HG02970 (cell line): ENCODE data around the gene MT1M.
"Not testable (repeated sequence)": the region's sequence is repeated elsewhere in the genome, so short reads cannot be mapped to it uniquely, and the experiment has no call there.

Experiments
- ATAC-seq: cut with Tn5 transposase; IDR thresholded peaks from one replicate; pipeline ENCODE4 v1.9.1; 2021; ENCODE audit warnings: mild to moderate bottlenecking, moderate library complexity, moderate number of reproducible peaks; ENCODE audit not compliant: unreplicated experiment, low FRiP score

The MT1M gene

DNA sequence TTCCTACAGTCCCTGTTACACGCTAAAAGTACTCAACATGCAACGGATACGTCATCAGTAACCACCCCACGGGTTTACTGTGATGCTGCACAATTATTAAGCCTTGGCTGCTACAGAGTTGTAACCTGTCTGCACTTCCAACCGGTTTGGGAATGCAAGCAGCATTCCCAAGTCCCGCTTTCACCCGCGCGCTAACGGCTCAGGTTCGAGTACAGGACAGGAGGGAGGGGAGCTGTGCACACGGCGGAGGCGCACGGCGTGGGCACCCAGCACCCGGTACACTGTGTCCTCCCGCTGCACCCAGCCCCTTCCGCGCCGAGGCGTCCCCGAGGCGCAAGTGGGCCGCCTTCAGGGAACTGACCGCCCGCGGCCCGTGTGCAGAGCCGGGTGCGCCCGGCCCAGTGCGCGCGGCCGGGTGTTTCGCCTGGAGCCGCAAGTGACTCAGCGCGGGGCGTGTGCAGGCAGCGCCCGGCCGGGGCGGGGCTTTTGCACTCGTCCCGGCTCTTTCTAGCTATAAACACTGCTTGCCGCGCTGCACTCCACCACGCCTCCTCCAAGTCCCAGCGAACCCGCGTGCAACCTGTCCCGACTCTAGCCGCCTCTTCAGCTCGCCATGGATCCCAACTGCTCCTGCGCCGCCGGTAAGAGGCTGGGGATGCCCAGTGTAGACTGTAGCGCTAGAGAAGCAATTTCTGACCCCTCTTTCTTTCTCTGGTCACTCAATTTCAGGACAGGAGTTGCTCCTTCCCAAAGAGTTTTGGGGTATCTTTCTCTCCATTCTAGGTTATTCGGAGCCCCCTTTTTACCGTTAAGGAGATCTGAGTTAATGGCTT lies 24.2 kb upstream of the MT1M start, which contains the start of gene MT2A:
Gene MT2A, plus strand, starts transcription at position 542 of the 833 bp plus-strand sequence. Its CDS starts 72 bp downstream, at position 614.
- peak; percentile 68 for ATAC-seq

DNA sequence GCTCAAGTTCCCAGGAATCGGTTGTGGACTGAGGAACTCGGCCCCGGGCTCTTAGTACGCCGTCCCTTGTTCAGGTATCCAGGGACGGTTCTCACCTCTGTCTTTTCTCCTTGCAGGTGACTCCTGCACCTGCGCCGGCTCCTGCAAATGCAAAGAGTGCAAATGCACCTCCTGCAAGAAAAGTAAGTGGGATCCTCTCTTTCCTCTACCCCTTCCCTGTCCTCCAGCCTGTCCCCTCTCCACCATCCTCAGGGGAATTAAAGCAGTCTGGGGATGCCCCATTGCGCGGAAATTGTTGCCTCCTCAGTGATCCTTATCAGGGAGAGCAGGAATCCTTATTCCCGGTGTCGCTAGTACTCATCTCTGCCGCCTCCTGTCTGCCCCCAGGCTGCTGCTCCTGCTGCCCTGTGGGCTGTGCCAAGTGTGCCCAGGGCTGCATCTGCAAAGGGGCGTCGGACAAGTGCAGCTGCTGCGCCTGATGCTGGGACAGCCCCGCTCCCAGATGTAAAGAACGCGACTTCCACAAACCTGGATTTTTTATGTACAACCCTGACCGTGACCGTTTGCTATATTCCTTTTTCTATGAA lies 23.5 kb upstream of the MT1M start:
- no peak for ATAC-seq

DNA sequence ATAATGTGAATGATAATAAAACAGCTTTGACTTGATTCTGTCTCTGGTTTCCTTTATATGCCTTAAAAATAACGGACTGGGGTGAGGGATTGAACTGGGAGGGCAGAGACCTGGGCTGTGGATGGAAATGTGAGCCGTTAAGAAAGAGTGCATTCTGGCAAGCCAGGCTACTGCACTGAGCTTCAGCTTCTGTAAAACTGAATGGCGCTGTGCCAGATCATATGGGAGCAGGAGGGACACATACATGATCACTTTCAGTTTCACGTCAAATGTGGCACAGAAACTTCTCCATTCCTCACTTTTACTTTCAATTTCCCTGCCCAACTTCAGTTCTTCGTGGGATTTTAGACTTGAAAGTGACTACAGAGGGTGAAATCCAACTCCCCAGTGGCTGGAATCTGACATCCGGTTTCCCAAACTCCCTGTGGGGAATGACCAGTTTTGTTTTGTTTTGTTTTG lies 23.0 kb upstream of the MT1M start:
- ATAC-seq, result no peak

DNA sequence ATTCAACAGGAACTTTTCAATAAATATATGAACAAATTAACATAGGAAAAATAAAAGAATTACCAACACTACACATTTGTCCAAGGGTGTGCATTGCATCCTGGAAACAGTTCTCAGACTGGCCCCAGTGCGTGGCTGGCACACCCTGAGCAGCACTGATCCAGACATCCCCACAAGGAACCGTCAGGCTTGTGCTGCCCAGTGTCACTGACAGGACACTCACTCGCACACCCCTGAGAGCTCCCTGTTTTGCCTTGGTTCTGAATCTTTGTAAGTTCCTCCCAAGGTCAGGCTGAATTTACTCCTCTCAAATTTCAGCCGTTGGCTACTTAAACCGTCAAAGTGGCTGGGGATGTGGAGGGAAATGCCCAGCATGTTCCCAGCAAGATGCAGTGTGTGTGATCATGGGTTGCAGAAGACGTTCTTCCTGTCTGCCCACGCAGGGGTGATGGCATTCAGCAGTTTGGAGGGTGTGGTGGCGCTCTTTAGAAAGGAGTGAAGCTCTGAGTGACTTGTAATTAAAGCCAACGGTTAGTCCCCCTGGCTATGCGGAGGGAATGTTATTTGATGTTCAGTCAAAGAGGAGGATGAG lies 22.3 kb upstream of the MT1M start:
- ATAC-seq, result no peak

DNA sequence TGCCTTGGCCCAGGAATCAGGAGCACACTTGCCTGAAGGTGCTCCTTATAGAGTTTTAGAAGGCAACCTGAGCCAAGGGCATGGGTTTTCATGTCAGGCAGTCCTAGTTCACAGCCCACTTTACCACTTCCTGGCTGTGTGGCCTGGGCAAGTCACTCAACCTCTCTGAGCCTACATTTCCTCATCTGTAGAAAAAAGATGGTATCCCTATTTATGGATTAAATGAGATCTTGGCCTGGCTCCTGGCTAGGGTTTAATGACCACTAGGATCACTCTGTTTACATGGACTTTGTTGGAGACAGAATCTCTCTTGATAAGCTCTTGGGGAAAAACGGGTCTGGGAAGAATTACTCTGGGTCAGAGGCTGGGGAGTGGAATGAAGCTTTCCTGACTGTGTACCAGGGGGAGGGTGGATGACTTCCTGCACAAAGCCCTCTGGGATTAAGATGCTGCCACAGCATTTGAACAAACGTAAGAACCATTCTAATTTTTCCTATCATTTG lies 21.8 kb upstream of the MT1M start:
- ATAC-seq, result no peak

DNA sequence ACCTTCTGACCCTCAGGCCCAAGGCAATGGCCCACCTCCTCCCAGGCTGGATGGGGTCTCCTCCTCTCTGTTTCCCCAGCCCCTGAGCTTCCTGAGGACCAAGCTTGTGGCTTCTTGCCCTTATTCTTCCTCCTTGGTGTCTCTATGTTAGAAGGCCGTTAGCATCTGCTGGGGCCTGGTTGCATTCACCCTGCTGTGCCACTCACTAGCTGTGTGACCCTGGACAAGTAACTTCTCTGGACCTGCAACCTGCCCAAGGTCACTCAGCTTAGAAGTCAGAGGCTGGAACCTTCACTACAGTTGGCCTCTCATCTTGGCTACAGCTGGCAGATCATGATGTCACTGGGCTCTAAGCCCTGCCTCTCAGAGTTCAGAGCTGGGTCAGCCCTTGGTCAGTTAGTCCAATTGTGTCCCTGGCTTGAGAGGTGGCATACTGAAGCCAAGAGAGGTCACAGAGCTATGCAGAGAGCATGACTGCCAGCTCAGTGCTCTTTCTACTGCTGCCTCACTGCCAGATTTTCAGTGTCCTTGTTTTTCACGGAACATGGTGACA lies 21.1 kb upstream of the MT1M start:
- no peak for ATAC-seq

DNA sequence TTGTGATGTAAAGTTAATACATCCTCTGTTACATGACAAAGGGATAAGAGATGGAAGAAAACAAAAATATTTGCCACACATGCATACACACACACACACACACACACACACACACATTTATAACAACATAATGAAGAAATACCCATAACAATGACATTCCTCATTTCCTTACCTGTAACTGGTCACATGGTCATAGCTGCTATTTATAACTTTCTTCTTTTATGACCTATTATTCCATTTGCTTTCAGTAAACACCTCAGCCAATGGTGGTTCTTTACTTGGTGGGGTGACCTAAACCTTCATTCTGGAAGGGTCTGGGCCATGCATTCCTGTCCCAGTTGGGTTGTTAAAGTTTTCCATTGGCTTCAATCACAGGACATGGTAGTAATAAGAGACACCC lies 18.8 kb upstream of the MT1M start:
- ATAC-seq, result no peak

DNA sequence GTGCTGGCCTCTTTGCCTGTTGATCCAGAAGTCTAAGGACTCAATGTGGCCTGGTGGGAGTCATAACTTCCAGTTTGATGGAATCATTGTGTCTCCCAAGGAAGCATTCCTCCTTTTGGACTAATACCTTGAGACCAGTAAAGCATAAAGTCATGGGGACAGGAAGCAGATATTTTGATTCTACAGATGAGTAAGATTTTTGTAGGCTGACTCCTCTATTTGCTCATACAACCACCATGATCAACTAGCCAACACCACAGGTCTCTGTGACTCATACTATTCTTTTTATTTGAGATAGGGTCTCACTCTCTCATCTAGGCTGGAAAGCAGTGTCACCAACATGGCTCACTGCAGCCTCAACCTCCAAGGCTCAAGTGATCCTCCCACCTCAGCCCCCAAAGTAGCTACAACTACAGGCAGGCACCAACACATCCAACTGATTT lies 17.9 kb upstream of the MT1M start:
- no peak for ATAC-seq

DNA sequence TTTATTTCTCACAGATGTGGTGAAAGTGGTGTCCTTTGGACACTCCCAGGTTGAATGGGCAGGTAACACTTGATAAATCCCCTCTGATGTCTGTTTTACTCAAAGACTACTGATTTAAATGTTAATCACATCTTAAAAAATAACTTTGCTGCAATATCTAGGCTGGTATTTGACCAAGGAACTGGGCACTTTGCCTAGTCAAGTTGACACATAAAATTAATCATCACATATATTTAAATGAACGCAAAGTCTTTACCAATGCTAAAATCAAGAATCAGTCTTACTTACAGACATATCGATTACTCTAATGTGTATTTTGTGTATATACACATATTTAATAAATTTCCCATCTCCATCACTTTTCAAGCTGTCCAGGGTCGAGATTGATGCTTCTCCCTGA lies 17.1 kb upstream of the MT1M start:
- no peak for ATAC-seq

DNA sequence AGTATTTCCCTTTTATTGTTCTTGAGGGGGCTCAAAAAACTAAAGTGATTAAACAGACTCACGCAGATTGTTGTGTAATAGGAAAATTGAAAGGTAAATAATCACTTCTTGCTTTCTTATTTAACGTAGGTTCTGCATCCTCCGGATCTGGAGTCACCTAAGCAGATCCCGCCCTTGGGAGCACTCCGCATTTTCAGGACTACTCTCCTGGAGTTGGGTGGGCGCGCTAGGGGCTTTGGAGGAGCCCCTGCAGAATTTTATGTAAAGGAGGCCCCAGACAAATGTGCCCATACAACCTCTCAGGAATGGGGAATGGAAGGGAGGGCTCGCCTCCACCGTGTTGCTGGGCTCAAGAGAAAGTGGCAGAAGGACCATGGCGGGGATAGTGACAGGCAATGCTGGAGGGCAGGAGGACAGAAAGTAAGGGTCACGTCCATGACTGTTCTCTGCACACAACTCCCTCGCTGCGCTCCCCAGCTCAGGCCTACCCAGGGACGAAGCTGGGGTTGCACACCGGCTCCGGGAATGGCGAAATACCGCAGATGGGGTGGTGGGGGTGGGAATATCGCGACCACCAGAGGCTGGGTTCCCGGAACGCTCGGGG lies 15.7 kb upstream of the MT1M start:
- no peak for ATAC-seq

DNA sequence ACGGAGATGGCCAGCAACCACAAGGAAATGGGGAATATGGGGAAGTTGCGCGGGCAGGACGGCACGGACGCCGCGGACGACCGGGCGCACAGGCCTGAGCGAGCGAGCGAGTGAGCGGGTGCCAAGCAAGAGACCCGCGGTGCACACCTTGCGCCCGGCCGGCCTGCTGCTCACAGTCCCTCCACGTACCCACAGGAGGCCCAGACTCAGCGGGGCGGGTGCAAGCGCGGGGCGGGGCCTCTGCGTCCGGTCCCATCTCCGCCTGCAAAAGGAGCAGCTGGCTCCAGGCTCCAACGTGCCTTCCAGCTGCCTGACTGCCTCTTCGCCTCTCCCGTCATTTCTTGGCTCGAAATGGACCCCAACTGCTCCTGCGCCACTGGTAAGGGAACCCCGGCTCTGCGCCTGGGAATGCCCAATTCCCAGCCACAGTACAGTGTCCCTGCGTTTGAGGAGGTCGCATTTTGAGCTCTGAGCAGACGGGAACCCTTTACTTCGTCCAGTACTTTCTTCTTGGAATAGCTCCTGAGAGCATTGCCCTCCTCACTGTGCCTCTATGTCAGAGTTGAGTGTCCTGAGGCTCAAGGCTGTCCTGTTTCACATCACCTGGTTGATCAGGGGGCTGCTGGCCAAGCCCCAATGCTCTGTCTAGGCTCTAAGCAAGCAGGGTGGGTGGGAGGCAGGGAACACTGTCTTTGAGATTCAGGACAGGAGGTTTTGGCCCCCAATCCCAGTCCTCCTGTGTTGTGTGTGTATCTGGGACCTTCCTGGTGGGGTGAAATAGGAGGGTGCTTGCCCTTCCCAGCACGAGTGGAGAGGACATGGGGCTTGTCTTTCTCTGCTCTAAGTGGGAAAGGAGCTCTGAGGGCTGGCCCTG lies 15.0 kb upstream of the MT1M start:
- no peak for ATAC-seq

DNA sequence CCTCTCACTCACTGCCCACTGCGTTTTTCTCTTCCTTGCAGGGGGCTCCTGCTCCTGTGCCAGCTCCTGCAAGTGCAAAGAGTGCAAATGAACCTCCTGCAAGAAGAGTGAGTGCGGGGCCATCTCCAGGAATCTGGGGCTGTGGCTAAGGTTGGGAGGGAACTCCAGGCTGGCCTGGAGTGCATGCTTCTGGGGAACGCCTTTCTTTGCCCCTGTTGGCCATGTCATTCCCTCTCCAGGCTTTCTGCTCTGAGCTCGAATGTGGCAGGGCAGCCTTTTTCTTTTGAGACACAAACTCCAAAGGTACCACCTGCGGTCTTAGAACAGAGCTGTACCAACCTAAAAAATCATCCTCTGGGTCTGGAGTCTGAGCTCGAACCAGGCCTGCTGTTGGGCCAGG lies 14.3 kb upstream of the MT1M start:
- ATAC-seq, result no peak

DNA sequence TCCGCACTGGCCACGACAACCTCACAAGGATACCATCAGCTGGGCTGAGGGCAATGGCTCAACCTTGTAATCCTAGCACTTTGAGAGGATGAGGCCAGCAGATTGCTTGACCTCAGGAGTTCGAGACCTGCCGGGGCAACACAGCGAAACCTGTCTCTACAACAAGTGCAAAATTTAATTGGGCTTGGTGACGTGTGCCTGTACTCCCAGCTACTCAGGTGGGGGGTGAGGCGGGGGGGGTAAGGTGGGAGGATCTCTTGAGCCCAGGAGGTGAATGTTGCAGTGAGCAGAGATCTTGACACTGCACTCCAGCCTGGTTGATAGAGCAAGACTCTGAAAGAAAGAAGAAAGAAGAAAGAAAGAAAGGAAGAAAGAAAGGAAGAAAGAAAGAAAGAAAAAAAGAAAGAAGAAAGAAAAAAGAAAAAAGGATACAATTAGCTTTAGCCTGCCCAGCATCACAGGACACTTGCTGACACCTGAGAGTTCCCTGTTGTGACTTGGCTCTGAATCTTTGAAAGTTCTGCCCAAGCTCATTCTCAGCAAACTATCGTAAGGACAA lies 12.0 kb upstream of the MT1M start:
- ATAC-seq, result no peak

DNA sequence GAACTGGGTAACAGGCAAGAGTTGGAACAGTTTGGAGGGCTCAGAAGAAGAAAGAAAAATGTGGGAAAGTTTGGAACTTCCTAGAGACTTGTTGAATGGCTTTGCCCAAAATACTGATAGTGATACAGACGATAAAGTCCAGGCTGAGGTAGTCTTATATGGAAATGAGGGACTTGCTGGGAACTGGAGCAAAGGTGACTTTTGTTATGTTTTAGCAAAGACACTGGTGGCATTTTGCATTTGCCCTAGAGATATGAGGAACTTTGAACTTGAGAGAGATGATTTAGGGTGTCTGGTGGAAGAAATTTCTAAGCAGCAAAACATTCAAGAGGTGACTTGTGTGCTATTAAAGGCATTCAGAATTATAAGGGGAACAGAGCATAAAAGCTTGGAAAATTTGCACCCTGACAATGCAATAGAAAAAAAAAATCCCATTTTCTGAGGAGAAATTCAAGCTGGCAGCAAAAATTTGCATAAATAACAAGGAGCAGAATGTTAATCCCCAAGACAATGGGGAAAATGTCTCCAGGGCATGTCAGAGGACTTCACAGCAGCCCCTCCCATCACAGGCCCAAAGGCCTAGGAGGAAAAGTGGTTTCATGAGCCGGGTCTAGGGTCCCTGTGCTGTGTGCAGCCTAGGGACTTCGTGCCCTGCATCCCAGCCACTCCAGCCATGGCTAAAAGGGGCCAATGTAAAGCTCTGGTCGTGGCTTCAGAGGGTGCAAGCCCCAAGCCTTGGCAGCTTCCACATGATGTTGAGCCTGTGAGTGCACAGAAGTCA lies 10.6 kb upstream of the MT1M start:
- ATAC-seq, result not testable (repeated sequence)

DNA sequence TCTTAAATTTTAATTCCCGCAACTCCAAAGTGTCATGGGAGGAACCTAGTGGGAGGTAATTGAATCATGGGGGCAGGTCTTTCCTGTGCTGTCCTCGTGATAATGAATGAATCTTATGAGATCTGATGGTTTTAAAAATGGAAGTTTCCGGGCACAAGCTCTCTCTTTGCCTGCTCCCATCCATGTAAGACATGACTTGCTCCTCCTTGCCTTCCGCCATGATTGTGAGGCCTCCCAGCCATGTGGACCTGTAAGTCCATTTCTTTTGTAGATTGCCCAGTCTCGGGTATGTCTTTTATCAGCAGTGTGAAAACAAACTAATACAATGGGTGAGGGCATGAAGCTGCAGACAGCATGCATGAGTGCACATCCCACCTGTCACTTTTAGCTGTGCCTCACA lies 9.3 kb upstream of the MT1M start:
- ATAC-seq, result not testable (repeated sequence)

DNA sequence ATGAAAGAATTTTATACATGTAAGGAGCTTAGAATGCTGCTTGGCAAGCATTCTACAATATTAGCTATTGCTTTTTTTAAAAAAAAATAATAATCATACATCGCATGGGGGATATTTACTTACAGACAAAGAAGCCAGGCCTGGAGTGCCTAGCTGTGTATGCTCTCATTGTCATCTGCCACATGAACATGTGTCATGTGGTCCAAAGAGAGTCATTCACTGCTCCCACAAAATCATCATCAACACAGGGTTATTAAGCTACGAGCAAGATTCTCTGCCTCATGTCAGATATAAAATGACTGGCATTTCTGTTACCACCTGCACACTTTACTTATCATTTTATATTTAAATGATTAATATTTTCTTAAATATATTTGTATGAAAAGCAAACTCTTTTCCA lies 8.8 kb upstream of the MT1M start:
- ATAC-seq, result no peak

DNA sequence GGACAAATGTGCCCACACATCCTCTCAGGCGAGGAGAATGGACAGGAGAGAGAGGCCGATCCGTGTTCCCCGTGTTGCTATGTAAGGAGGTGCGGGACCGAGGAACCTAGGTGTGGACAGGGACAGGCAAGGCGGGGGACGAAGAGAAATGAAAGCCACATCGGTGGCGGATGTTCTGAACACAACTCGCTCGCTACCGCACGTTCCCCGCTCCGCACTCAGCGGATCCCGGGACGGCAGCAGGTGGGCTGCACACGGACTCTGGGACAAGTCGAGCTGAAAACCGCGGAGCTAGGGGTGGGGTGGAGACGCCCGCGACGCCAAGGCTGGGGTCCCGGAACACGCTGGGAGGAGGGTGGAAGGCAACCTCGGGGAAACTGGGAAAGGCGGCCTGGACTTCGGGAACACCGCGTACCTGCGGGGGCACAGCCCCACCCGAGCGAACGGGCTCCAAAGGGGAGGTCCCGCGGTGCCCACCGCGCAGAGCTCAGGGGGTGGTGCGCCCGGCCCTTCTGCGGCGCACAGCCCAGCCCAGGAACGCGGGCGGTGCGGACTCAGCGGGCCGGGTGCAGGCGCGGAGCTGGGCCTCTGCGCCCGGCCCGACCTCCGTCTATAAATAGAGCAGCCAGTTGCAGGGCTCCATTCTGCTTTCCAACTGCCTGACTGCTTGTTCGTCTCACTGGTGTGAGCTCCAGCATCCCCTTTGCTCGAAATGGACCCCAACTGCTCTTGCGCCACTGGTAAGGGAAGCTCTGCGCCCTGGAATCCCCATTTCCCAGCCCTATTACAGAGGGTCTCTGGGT lies 7.1 kb upstream of the MT1M start, which contains the start of gene MT1E:
Gene MT1E, plus strand, starts transcription at position 642 of the 803 bp plus-strand sequence. Its CDS starts 71 bp downstream, at position 713.
- no peak for ATAC-seq
